HepG2 (cell line): Measurements from ENCODE around the gene KIFC1. TPM values are rescaled to one million over a fixed set of nuclear protein-coding genes. Genes with fewer than 3 reads are reported as not detected.

ENCODE experiments used
- AGO2 ChIP-seq: fragments of 200-400 bp; formaldehyde crosslinking; optimal IDR thresholded peaks from 2 replicates; pipeline ENCODE3; 2017; ENCODE audit warnings: mild to moderate bottlenecking, low read depth, low read length, moderate library complexity
- HIVEP1 ChIP-seq: sonication (generic); formaldehyde crosslinking; IDR thresholded peaks from 2 replicates; pipeline ENCODE4 v1.4.0; 2020; ENCODE audit warnings: mild to moderate bottlenecking, missing genetic modification reagents
- HMGA1 ChIP-seq: sonication (generic); formaldehyde crosslinking; conservative IDR thresholded peaks from 2 replicates; pipeline ENCODE4 v1.4.0; 2020; ENCODE audit warnings: missing genetic modification reagents
- KAT8 ChIP-seq: IDR thresholded peaks from 2 replicates; pipeline ENCODE4 v1.6.1; 2016; ENCODE audit warnings: missing genetic modification reagents, missing compliant biosample characterization
- MAF1 ChIP-seq: sonication (generic); formaldehyde crosslinking; IDR thresholded peaks from 2 replicates; pipeline ENCODE4 v1.5.0; 2020; ENCODE audit warnings: missing genetic modification reagents, borderline replicate concordance
- NFKBIZ ChIP-seq: IDR thresholded peaks from 2 replicates; pipeline ENCODE4 v1.6.1; 2018; ENCODE audit warnings: missing genetic modification reagents, missing compliant biosample characterization
- NR1H2 ChIP-seq: sonication (generic); formaldehyde crosslinking; IDR thresholded peaks from 2 replicates; pipeline ENCODE4 v1.8.1; 2022; ENCODE audit warnings: low read depth, missing genetic modification reagents, borderline replicate concordance
- TOPORS ChIP-seq: sonication (generic); formaldehyde crosslinking; IDR thresholded peaks from 2 replicates; pipeline ENCODE4 v1.8.0; 2023; ENCODE audit warnings: mild to moderate bottlenecking, missing genetic modification reagents
- ZBTB38 ChIP-seq: sonication (generic); formaldehyde crosslinking; IDR thresholded peaks from 2 replicates; pipeline ENCODE4 v1.5.1; 2020; ENCODE audit warnings: mild to moderate bottlenecking, missing genetic modification reagents
- ZFP36L1 ChIP-seq: sonication (generic); formaldehyde crosslinking; IDR thresholded peaks from 2 replicates; pipeline ENCODE4 v1.8.0; 2022; ENCODE audit warnings: mild to moderate bottlenecking, missing genetic modification reagents, moderate library complexity
- ZNF3 ChIP-seq: IDR thresholded peaks from 2 replicates; pipeline ENCODE4 v1.7.0; 2017; ENCODE audit warnings: inconsistent platforms
- ZNF547 ChIP-seq: sonication (generic); formaldehyde crosslinking; IDR thresholded peaks from 2 replicates; pipeline ENCODE4 v1.5.1; 2020; ENCODE audit warnings: mild to moderate bottlenecking, missing genetic modification reagents
- ZNF605 ChIP-seq: sonication (generic); formaldehyde crosslinking; IDR thresholded peaks from 2 replicates; pipeline ENCODE4 v1.8.0; 2022; ENCODE audit warnings: mild to moderate bottlenecking, missing genetic modification reagents
- polyA plus RNA-seq, 8 experiments: library from polyadenylated mRNA; depleted of rRNA in 3 of 8; stranded (reverse) in 7 of 8; unstranded in 1 of 8; fragments of >200 nt; fragmentation: Illumina TruSeq in 4 of 8; extraction: Trizol in 4 of 8; gene quantifications; 2 replicates each; pipeline versions ENCODE4 v1.2.1 to v1.2.3, GENCODE V29; 2011 to 2016; ENCODE audit warnings: low read depth in 4 of 8, missing spikeins in 1 of 8, mixed read lengths in 1 of 8; ENCODE audit not compliant: insufficient read depth in 1 of 8
- total RNA-seq, 5 experiments: library from RNA; depleted of rRNA; stranded (reverse); fragments of >200 nt; fragmentation: Illumina TruSeq; extraction: Trizol; gene quantifications; 2 replicates each; pipeline ENCODE4 v1.2.3, GENCODE V29; 2016; ENCODE audit warnings: low read depth in 1 of 5
- TF ChIP-seq, protein P1 (sequence below): sonication (generic); formaldehyde crosslinking; IDR thresholded peaks from 2 replicates; pipeline ENCODE4 v1.4.0; 2020; ENCODE audit warnings: mild to moderate bottlenecking, missing genetic modification reagents, borderline replicate concordance
- TF ChIP-seq, protein P2 (sequence below): sonication (generic); formaldehyde crosslinking; IDR thresholded peaks from 2 replicates; pipeline ENCODE4 v1.4.0; 2020; ENCODE audit warnings: missing genetic modification reagents
- TF ChIP-seq, protein P3 (sequence below): sonication (generic); formaldehyde crosslinking; conservative IDR thresholded peaks from 2 replicates; pipeline ENCODE4 v1.8.0; 2022; ENCODE audit warnings: missing genetic modification reagents
- TF ChIP-seq, protein P4 (sequence below), 2 experiments: IDR thresholded peaks; 2 replicates each; pipeline ENCODE4 v1.6.1; 2011 to 2012; ENCODE audit warnings: low read length in 2 of 2, borderline replicate concordance in 1 of 2, low read depth in 1 of 2, mild to moderate bottlenecking in 1 of 2, moderate library complexity in 1 of 2

The KIFC1 gene
- total and polyA plus RNA-seq, 2 of the 13 experiments (the other 11 are each of a cell fraction or from before 2014, with no cell fraction given) = 25.0 to 45.5 TPM

DNA sequence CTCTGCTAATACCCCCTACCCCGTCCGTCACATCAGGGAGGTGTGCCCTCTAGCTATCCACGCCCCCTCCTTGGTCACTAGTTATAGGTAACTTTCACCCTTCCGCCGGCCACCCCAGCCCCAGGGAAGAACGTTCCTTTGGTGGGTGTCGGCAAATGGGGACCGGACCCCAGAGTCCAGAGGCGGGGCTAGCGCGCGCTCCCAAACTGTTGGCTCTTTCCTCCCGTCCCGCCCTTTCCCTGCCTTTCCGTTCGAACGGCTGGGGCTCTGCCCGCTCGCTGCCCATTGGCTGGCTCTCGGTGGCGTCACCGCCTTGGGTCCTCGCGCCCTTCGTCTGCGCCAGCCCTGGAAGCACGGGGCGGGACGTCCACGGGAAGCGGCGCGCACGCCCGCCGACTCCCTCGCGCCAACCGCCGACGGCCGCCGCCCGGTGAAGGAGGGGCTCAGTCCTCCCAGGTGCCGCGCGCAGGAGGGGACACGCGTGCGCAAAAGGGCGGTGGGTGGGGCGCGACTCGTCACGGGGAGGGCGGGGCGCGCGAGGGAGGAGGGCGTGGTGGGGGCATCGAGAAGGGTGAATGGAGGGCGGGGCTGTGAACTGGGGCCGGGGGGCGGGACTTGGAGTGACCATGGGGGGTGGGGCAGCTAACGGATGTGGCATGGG is 18.6 kb downstream of the KIFC1 start (continued):
- TF ChIP-seq AGO2 (peak; percentile 100), HMGA1 (CRISPR knock-in tag) (no peak), ZNF3 (CRISPR knock-in tag) (no peak), ZNF547 (CRISPR knock-in tag) (peak; percentile 96), ZBTB38 (CRISPR knock-in tag) (peak; percentile 95), TOPORS (CRISPR knock-in tag) (peak; percentile 99), ZNF605 (CRISPR knock-in tag) (peak; percentile 95), NFKBIZ (CRISPR knock-in tag) (peak; percentile 67; the same call in 1 of the 2 replicates), NR1H2 (CRISPR knock-in tag) (no peak), HIVEP1 (CRISPR knock-in tag) (peak; percentile 81; the same call in 1 of the 2 replicates), MAF1 (peak; percentile 55; the same call in 1 of the 2 replicates), KAT8 (CRISPR knock-in tag) (peak; percentile 87), ZFP36L1 (CRISPR knock-in tag) (peak; percentile 100)
- TF ChIP-seq, protein P1, sequence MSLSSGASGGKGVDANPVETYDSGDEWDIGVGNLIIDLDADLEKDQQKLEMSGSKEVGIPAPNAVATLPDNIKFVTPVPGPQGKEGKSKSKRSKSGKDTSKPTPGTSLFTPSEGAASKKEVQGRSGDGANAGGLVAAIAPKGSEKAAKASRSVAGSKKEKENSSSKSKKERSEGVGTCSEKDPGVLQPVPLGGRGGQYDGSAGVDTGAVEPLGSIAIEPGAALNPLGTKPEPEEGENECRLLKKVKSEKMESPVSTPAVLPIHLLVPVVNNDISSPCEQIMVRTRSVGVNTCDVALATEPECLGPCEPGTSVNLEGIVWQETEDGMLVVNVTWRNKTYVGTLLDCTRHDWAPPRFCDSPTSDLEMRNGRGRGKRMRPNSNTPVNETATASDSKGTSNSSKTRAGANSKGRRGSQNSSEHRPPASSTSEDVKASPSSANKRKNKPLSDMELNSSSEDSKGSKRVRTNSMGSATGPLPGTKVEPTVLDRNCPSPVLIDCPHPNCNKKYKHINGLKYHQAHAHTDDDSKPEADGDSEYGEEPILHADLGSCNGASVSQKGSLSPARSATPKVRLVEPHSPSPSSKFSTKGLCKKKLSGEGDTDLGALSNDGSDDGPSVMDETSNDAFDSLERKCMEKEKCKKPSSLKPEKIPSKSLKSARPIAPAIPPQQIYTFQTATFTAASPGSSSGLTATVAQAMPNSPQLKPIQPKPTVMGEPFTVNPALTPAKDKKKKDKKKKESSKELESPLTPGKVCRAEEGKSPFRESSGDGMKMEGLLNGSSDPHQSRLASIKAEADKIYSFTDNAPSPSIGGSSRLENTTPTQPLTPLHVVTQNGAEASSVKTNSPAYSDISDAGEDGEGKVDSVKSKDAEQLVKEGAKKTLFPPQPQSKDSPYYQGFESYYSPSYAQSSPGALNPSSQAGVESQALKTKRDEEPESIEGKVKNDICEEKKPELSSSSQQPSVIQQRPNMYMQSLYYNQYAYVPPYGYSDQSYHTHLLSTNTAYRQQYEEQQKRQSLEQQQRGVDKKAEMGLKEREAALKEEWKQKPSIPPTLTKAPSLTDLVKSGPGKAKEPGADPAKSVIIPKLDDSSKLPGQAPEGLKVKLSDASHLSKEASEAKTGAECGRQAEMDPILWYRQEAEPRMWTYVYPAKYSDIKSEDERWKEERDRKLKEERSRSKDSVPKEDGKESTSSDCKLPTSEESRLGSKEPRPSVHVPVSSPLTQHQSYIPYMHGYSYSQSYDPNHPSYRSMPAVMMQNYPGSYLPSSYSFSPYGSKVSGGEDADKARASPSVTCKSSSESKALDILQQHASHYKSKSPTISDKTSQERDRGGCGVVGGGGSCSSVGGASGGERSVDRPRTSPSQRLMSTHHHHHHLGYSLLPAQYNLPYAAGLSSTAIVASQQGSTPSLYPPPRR (CRISPR knock-in tag) = peak; percentile 73
- TF ChIP-seq, protein P2, sequence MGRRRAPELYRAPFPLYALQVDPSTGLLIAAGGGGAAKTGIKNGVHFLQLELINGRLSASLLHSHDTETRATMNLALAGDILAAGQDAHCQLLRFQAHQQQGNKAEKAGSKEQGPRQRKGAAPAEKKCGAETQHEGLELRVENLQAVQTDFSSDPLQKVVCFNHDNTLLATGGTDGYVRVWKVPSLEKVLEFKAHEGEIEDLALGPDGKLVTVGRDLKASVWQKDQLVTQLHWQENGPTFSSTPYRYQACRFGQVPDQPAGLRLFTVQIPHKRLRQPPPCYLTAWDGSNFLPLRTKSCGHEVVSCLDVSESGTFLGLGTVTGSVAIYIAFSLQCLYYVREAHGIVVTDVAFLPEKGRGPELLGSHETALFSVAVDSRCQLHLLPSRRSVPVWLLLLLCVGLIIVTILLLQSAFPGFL (CRISPR knock-in tag) = no peak
- TF ChIP-seq, protein P3, sequence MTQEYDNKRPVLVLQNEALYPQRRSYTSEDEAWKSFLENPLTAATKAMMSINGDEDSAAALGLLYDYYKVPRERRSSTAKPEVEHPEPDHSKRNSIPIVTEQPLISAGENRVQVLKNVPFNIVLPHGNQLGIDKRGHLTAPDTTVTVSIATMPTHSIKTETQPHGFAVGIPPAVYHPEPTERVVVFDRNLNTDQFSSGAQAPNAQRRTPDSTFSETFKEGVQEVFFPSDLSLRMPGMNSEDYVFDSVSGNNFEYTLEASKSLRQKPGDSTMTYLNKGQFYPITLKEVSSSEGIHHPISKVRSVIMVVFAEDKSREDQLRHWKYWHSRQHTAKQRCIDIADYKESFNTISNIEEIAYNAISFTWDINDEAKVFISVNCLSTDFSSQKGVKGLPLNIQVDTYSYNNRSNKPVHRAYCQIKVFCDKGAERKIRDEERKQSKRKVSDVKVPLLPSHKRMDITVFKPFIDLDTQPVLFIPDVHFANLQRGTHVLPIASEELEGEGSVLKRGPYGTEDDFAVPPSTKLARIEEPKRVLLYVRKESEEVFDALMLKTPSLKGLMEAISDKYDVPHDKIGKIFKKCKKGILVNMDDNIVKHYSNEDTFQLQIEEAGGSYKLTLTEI (CRISPR knock-in tag) = peak; percentile 70; the same call in 1 of the 2 replicates
- TF ChIP-seq, protein P4, sequence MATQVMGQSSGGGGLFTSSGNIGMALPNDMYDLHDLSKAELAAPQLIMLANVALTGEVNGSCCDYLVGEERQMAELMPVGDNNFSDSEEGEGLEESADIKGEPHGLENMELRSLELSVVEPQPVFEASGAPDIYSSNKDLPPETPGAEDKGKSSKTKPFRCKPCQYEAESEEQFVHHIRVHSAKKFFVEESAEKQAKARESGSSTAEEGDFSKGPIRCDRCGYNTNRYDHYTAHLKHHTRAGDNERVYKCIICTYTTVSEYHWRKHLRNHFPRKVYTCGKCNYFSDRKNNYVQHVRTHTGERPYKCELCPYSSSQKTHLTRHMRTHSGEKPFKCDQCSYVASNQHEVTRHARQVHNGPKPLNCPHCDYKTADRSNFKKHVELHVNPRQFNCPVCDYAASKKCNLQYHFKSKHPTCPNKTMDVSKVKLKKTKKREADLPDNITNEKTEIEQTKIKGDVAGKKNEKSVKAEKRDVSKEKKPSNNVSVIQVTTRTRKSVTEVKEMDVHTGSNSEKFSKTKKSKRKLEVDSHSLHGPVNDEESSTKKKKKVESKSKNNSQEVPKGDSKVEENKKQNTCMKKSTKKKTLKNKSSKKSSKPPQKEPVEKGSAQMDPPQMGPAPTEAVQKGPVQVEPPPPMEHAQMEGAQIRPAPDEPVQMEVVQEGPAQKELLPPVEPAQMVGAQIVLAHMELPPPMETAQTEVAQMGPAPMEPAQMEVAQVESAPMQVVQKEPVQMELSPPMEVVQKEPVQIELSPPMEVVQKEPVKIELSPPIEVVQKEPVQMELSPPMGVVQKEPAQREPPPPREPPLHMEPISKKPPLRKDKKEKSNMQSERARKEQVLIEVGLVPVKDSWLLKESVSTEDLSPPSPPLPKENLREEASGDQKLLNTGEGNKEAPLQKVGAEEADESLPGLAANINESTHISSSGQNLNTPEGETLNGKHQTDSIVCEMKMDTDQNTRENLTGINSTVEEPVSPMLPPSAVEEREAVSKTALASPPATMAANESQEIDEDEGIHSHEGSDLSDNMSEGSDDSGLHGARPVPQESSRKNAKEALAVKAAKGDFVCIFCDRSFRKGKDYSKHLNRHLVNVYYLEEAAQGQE (IDR thresholded peaks at IDR 0.05; ENCODE audit: borderline replicate concordance in 1 of 2, low read depth in 1 of 2, low read length in 2 of 2) = no peak
